Fibroblast of lung (primary cell): Measurements from ENCODE around the gene PRKG2. TPM values are rescaled to one million over a fixed set of nuclear protein-coding genes. Genes with fewer than 3 reads are reported as not detected.
A peak's percentile ranks its signal among the peaks of the same experiment; 100 is the strongest.

Experiments
- DNase-seq, 2 donors: peaks; one replicate each; pipeline versions ENCODE4 v3.0.0 to v3.0.0-alpha.2; 2010; ENCODE audit warnings: low read depth in 2 of 2
- H2AFZ ChIP-seq: 2 replicates; pipeline ENCODE4 v1.5.1; 2012; ENCODE audit warnings: low read length, control low read depth, inconsistent platforms
- H3K27ac ChIP-seq: 2 replicates; pipeline ENCODE4 v1.5.1; 2011; ENCODE audit warnings: low read length, control low read depth; ENCODE audit not compliant: insufficient read depth
- H3K27me3 ChIP-seq: 2 replicates; pipeline ENCODE4 v1.5.1; 2011; ENCODE audit warnings: mild to moderate bottlenecking, low read length; ENCODE audit not compliant: control insufficient read depth, insufficient read depth
- H3K36me3 ChIP-seq: 2 replicates; pipeline ENCODE4 v1.5.1; 2011; ENCODE audit warnings: low read length; ENCODE audit not compliant: control insufficient read depth, insufficient read depth
- H3K4me1 ChIP-seq: 2 replicates; pipeline ENCODE4 v1.5.1; 2011; ENCODE audit warnings: low read length; ENCODE audit not compliant: control insufficient read depth, insufficient read depth; ENCODE audit errors: extremely low read depth
- H3K4me2 ChIP-seq: 2 replicates; pipeline ENCODE4 v1.5.1; 2011; ENCODE audit warnings: low read length, control low read depth; ENCODE audit not compliant: insufficient read depth; ENCODE audit errors: extremely low read depth
- H3K4me3 ChIP-seq, 4 experiments: fragments of 200-600 bp in 1 of 4; sonication (generic) in 1 of 4; replicated peaks in 1 of 4; 2 replicates each; pipeline ENCODE4 v1.5.1; 2011 to 2016; ENCODE audit warnings: low read length in 4 of 4, low read depth in 3 of 4, mild to moderate bottlenecking in 3 of 4, control low read depth in 2 of 4, inconsistent platforms in 1 of 4, mixed read lengths in 1 of 4; ENCODE audit not compliant: insufficient read depth in 1 of 4; ENCODE audit errors: control extremely low read depth in 1 of 4
- H3K79me2 ChIP-seq: 2 replicates; pipeline ENCODE4 v1.5.1; 2012; ENCODE audit warnings: mild to moderate bottlenecking, low read length, inconsistent platforms; ENCODE audit not compliant: control insufficient read depth, insufficient read depth
- H3K9ac ChIP-seq: 2 replicates; pipeline ENCODE4 v1.5.1; 2011; ENCODE audit warnings: mild to moderate bottlenecking, low read length, control low read depth; ENCODE audit not compliant: insufficient read depth
- H3K9me3 ChIP-seq: 2 replicates; pipeline ENCODE4 v1.5.1; 2012; ENCODE audit warnings: low read depth, low read length; ENCODE audit not compliant: control insufficient read depth, insufficient read depth
- H4K20me1 ChIP-seq: 2 replicates; pipeline ENCODE4 v1.5.1; 2011; ENCODE audit warnings: low read length; ENCODE audit not compliant: control insufficient read depth, insufficient read depth; ENCODE audit errors: extremely low read depth
- EZH2 ChIP-seq: IDR thresholded peaks from 2 replicates; pipeline ENCODE4 v1.5.1; 2012; ENCODE audit warnings: low read length, control low read depth, mild to moderate bottlenecking; ENCODE audit errors: missing control alignments
- polyA minus RNA-seq: library from RNA; depleted of rRNA, polyadenylated mRNA; stranded (reverse); fragments of >200 nt; gene quantifications from 2 replicates; pipeline ENCODE4 v1.2.3, GENCODE V29; 2011; ENCODE audit warnings: low replicate concordance
- polyA plus RNA-seq, 2 donors: library from polyadenylated mRNA; depleted of rRNA in 1 of 2; stranded (reverse) in 1 of 2; unstranded in 1 of 2; fragments of >200 nt; gene quantifications; 2 replicates each; pipeline ENCODE4 v1.2.1, GENCODE V29; 2011 to 2012; ENCODE audit warnings: missing spikeins in 1 of 2
- total RNA-seq: library from RNA; depleted of rRNA; stranded (reverse); fragments of >200 nt; gene quantifications from 2 replicates; pipeline ENCODE4 v1.2.1, GENCODE V29; 2014
- TF ChIP-seq, protein P1 (sequence below), 2 donors: IDR thresholded peaks in 1 of 2; conservative IDR thresholded peaks in 1 of 2; 1 replicate in 1 of 2; 2 replicates in 1 of 2; pipeline ENCODE4 v1.5.1; 2011 to 2012; ENCODE audit warnings: low read length in 2 of 2, control low read depth in 1 of 2, inconsistent platforms in 1 of 2, low read depth in 1 of 2, mild to moderate bottlenecking in 1 of 2

The PRKG2 gene, protein sequence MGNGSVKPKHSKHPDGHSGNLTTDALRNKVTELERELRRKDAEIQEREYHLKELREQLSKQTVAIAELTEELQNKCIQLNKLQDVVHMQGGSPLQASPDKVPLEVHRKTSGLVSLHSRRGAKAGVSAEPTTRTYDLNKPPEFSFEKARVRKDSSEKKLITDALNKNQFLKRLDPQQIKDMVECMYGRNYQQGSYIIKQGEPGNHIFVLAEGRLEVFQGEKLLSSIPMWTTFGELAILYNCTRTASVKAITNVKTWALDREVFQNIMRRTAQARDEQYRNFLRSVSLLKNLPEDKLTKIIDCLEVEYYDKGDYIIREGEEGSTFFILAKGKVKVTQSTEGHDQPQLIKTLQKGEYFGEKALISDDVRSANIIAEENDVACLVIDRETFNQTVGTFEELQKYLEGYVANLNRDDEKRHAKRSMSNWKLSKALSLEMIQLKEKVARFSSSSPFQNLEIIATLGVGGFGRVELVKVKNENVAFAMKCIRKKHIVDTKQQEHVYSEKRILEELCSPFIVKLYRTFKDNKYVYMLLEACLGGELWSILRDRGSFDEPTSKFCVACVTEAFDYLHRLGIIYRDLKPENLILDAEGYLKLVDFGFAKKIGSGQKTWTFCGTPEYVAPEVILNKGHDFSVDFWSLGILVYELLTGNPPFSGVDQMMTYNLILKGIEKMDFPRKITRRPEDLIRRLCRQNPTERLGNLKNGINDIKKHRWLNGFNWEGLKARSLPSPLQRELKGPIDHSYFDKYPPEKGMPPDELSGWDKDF
- 17.5 and 26.5 TPM in 2 replicates for total RNA-seq
- 2.8 and 8.6 TPM in 2 replicates for polyA plus RNA-seq
- polyA plus RNA-seq (2012): 2.8 and 7.8 TPM in 2 replicates
- polyA minus RNA-seq: 3.7 and 4.2 TPM in 2 replicates

DNA sequence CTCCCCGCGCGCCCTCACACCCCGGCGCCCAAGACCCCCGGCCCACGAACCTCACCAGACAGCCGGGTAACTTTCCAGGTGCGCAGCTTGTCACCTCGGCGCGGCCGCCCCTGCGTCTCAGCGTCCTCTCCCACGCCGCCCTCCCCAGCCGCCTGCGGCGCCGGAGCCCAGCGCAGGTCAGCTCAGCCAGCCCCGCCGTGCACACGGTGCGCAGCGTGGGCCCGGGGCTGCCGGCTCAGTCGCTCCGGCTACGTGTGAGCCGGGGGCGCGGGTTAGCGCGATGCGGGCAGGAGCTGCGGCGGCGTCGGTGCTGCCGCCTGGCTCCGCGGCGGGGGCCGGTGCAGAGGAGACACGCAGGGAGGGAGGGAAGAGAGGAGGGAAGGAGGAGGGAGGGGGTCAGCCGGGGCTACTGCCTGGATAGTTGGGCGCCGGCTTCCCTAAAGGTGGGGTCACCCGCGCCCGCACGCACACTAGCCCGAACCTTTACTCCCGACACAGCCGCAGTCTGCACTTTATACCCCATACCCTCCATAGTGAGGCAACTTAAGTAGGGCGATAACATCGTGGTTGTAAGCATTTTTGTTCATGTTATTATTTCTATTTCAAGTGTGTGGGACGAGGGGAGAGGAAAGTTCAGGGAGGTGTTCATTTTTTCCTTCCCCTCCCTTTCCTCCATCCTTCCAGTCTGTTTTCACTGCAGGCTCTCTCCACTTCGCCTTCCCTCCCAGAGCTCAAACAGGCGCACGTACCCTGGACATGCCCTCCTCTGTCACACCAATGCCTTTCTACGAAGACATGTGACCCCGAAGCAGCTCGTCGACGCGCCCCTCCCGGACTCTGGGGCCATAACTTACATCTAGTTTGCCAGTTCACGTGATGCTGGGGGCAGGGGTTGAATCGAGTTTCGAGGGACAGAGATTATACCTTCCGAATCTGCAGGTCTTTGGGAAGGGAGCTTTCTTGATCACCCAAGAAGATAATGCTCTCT lies at the start of gene PRKG2:
Gene PRKG2 (minus strand): TSS at position 342 of the 988 bp plus-strand sequence. CDS start 10,175 bp downstream, outside the sequence.
- Histone ChIP-seq H3K9ac (peak within 1 kb of the TSS; percentile 61), H3K4me2 (peak within 1 kb of the TSS; percentile 82), H3K36me3 (no peaks in the 10 kb centered on the region), H3K79me2 (peaks cover 10% of the 10 kb centered on the region), H3K4me1 (peaks cover 2% of the 10 kb centered on the region), H3K27me3 (no peaks in the 10 kb centered on the region), H3K9me3 (no peaks in the 10 kb centered on the region), H3K27ac (peak within 1 kb of the TSS; percentile 42), H2AFZ (peak within 1 kb of the TSS; percentile 90), H4K20me1 (no peaks in the 10 kb centered on the region), H3K4me3 (peak within 1 kb of the TSS; percentile 60 to 77 (median 68))
- TF ChIP-seq, protein P1, sequence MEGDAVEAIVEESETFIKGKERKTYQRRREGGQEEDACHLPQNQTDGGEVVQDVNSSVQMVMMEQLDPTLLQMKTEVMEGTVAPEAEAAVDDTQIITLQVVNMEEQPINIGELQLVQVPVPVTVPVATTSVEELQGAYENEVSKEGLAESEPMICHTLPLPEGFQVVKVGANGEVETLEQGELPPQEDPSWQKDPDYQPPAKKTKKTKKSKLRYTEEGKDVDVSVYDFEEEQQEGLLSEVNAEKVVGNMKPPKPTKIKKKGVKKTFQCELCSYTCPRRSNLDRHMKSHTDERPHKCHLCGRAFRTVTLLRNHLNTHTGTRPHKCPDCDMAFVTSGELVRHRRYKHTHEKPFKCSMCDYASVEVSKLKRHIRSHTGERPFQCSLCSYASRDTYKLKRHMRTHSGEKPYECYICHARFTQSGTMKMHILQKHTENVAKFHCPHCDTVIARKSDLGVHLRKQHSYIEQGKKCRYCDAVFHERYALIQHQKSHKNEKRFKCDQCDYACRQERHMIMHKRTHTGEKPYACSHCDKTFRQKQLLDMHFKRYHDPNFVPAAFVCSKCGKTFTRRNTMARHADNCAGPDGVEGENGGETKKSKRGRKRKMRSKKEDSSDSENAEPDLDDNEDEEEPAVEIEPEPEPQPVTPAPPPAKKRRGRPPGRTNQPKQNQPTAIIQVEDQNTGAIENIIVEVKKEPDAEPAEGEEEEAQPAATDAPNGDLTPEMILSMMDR (conservative IDR thresholded peaks at IDR 0.05 in 1 of 2, IDR thresholded peaks at IDR 0.05 in 1 of 2; ENCODE audit: low read depth in 1 of 2, low read length in 2 of 2): no peak
- TF ChIP-seq EZH2: no peak
- peak; percentile 8 to 73 for DNase-seq

DNA sequence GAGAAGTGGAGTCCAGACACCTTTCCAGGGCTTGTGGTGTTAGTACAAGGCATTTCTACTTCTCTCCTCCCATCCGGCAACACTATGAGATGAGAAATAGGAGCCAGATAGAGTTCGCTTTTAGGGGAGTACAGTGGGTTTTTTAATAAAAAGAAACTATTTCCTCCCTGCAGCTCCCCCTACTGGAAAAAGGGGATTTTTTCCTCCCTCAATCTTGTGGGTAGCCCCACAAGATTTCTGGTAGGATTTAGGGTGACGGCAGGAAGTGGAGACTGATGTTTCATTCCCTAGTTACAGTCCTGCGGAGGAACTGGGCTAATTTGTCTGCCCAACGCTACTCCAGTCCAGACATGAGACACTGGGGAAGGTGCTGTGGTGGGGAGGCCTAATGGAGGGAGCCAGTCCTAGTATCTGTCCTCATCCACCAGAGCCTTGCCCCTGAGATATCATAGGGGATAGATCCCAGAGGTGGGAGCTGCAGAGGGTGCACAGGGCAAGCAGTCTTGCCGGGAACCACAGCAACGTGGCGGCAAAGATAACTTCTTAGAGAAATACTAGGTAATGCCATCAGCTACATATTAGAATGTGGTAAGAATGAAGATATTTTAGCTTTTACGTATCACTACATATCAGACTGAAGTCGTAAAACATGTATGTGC lies 45.5 kb upstream of the PRKG2 start:
- no peaks in the 10 kb centered on the region for H3K79me2 ChIP-seq
- no peak for DNase-seq
- H3K27me3 ChIP-seq: no peaks in the 10 kb centered on the region
- no peak overlapping the region for H3K9ac ChIP-seq
- H3K9me3 ChIP-seq: no peaks in the 10 kb centered on the region
- no peaks in the 10 kb centered on the region for H4K20me1 ChIP-seq
- no peak overlapping the region for H3K27ac ChIP-seq
- H3K36me3 ChIP-seq: no peaks in the 10 kb centered on the region
- no peak overlapping the region for H2AFZ ChIP-seq
- H3K4me2 ChIP-seq: no peak overlapping the region
- H3K4me1 ChIP-seq: peaks cover 5% of the 10 kb centered on the region
- TF ChIP-seq EZH2: no peak
- TF ChIP-seq, protein P1 (conservative IDR thresholded peaks at IDR 0.05 in 1 of 2, IDR thresholded peaks at IDR 0.05 in 1 of 2; ENCODE audit: low read depth in 1 of 2, low read length in 2 of 2): peak; percentile 21 to 41
- H3K4me3 ChIP-seq: no peak overlapping the region
